Measurements from ENCODE around the gene PTBP1. TPM values are rescaled to one million over a fixed set of nuclear protein-coding genes. Genes with fewer than 3 reads are reported as not detected.
A peak's percentile ranks its signal among the peaks of the same experiment; 100 is the strongest.

Gene PTBP1
- total and polyA plus RNA-seq, 8 donors: 83.3 to 160 (median 115) TPM

- no peaks in the 10 kb centered on the region for H3K36me3 ChIP-seq
- no peak for FAIRE-seq
- no peaks in the 10 kb centered on the region for H3K4me1 ChIP-seq
- no peaks in the 10 kb centered on the region for H3K27me3 ChIP-seq
- intact Hi-C loops (cut with DNase I): loop anchor here in 2 of 3 donors (2.0 to 5.0 kb wide), 3 partner anchors 91 to 149 kb away; partner anchors contain the start of gene R3HDM4 (in 1 of the 2)
- TF ChIP-seq CTCF (IDR thresholded peaks at IDR 0.05): no peak
- H3K9me3 ChIP-seq: no peaks in the 10 kb centered on the region
- no peak for ATAC-seq
- no peak overlapping the region for H3K27ac ChIP-seq
- H3K4me3 ChIP-seq: no peak overlapping the region
- 60 to 68% methylated on average over 5 to 6 of the region's 6 CpGs for WGBS, 2 donors
- peak in 2 of 6 donors; percentile 43 to 49 for DNase-seq
Observed at GRCh38 chr19:771332-771785, 25.9 kb upstream of the PTBP1 start.

- Histone ChIP-seq H3K27me3 (no peaks in the 10 kb centered on the region), H3K9me3 (no peaks in the 10 kb centered on the region), H3K36me3 (no peaks in the 10 kb centered on the region), H3K4me3 (no peak overlapping the region), H3K4me1 (no peaks in the 10 kb centered on the region), H3K27ac (no peak overlapping the region)
- TF ChIP-seq CTCF (IDR thresholded peaks at IDR 0.05): no peak
- ATAC-seq (no peak), DNase-seq (peak in 1 of 6 donors; percentile 48), FAIRE-seq (no peak)
- 89 to 91% methylated on average over 5 of the region's 5 CpGs for WGBS, 2 donors
- intact Hi-C loops (cut with DNase I): loop anchor here in 2 of 3 donors (5.0 kb wide), 2 partner anchors 90 to 140 kb away; partner anchors contain the start of gene R3HDM4 (in 1 of the 2)
Observed at GRCh38 chr19:772063-772462, 25.2 kb upstream of the PTBP1 start.

- DNase-seq (peak in 2 of 6 donors; percentile 30 to 62), ATAC-seq (no peak), FAIRE-seq (no peak)
- Histone ChIP-seq H3K9me3 (no peaks in the 10 kb centered on the region), H3K4me3 (no peak overlapping the region), H3K27ac (no peak overlapping the region), H3K36me3 (no peaks in the 10 kb centered on the region), H3K4me1 (no peaks in the 10 kb centered on the region), H3K27me3 (no peaks in the 10 kb centered on the region)
- WGBS, 2 donors: 82 to 84% methylated on average over 18 of the region's 18 CpGs
- intact Hi-C loops (cut with DNase I): loop anchor here in 2 of 3 donors (5.0 kb wide), 2 partner anchors 89 to 139 kb away; partner anchors contain the start of gene R3HDM4 (in 1 of the 2)
- TF ChIP-seq CTCF (IDR thresholded peaks at IDR 0.05): no peak
Observed at GRCh38 chr19:772730-773436, 24.4 kb upstream of the PTBP1 start.

- 80 to 87% methylated on average over 18 of the region's 18 CpGs for WGBS, 2 donors
- Histone ChIP-seq H3K4me1 (no peaks in the 10 kb centered on the region), H3K4me3 (no peak overlapping the region), H3K27me3 (no peaks in the 10 kb centered on the region), H3K36me3 (no peaks in the 10 kb centered on the region), H3K9me3 (no peaks in the 10 kb centered on the region), H3K27ac (no peak overlapping the region)
- intact Hi-C loops (cut with DNase I): no loop called here
- no peak for FAIRE-seq
- TF ChIP-seq CTCF (IDR thresholded peaks at IDR 0.05): no peak
- ATAC-seq: no peak
- peak in 1 of 6 donors; percentile 27 for DNase-seq
Observed at GRCh38 chr19:776549-776948, 20.7 kb upstream of the PTBP1 start.

Data from pancreas (tissue), 10 donors.